HepG2 (cell line): ENCODE results near the gene SUOX. TPM values are rescaled to one million over a fixed set of nuclear protein-coding genes. Genes with fewer than 3 reads are reported as not detected.
A peak's percentile ranks its signal among the peaks of the same experiment; 100 is the strongest.

ENCODE experiments used
- CEBPB ChIP-seq: IDR thresholded peaks from 2 replicates; pipeline ENCODE4 v1.6.1; 2011; ENCODE audit warnings: low read depth, low read length, improper control_type of control experiment, borderline replicate concordance
- CEBPG ChIP-seq: IDR thresholded peaks from 2 replicates; pipeline ENCODE4 v1.6.1; 2016
- DMTF1 ChIP-seq: sonication (generic); formaldehyde crosslinking; IDR thresholded peaks from 2 replicates; pipeline ENCODE4 v1.4.0; 2020; ENCODE audit warnings: mild to moderate bottlenecking, missing genetic modification reagents
- GPBP1L1 ChIP-seq: sonication (generic); formaldehyde crosslinking; IDR thresholded peaks from 2 replicates; pipeline ENCODE4 v1.5.0; 2020; ENCODE audit warnings: mild to moderate bottlenecking, missing genetic modification reagents
- HDAC2 ChIP-seq: sonication (generic); formaldehyde crosslinking; IDR thresholded peaks from 2 replicates; pipeline ENCODE4 v1.4.0; 2020; ENCODE audit warnings: missing genetic modification reagents
- HNRNPLL ChIP-seq: fragments of 200-400 bp; formaldehyde crosslinking; IDR thresholded peaks from 2 replicates; pipeline ENCODE4 v1.6.1; 2017; ENCODE audit warnings: mild to moderate bottlenecking, low read depth, low read length; ENCODE audit not compliant: poor library complexity, severe bottlenecking
- IRX3 ChIP-seq: sonication (generic); formaldehyde crosslinking; IDR thresholded peaks from 2 replicates; pipeline ENCODE4 v1.8.1; 2023; ENCODE audit warnings: mild to moderate bottlenecking, low read depth, missing genetic modification reagents, borderline replicate concordance
- KLF15 ChIP-seq: sonication (generic); formaldehyde crosslinking; IDR thresholded peaks from 2 replicates; pipeline ENCODE4 v1.8.1; 2023; ENCODE audit warnings: borderline replicate concordance, mild to moderate bottlenecking, inconsistent platforms, missing genetic modification reagents, mixed read lengths
- KMT2B ChIP-seq: IDR thresholded peaks from 2 replicates; pipeline ENCODE4 v1.6.1; 2016; ENCODE audit warnings: missing genetic modification reagents, missing compliant biosample characterization
- LRRFIP1 ChIP-seq: sonication (generic); formaldehyde crosslinking; conservative IDR thresholded peaks from 2 replicates; pipeline ENCODE4 v1.4.0; 2020; ENCODE audit warnings: missing genetic modification reagents
- MTF2 ChIP-seq: sonication (generic); formaldehyde crosslinking; IDR thresholded peaks from 2 replicates; pipeline ENCODE4 v1.5.0; 2020; ENCODE audit warnings: missing genetic modification reagents, borderline replicate concordance
- NFATC3 ChIP-seq: sonication (generic); formaldehyde crosslinking; IDR thresholded peaks from 2 replicates; pipeline ENCODE4 v1.5.1; 2020; ENCODE audit warnings: mild to moderate bottlenecking, missing genetic modification reagents
- NFRKB ChIP-seq: fragments of 450-650 bp; IDR thresholded peaks from 2 replicates; pipeline ENCODE4 v1.6.1; 2017
- NR2F2 ChIP-seq: IDR thresholded peaks from 2 replicates; pipeline ENCODE4 v1.6.1; 2012; ENCODE audit warnings: low read depth, inconsistent platforms, borderline replicate concordance
- PREB ChIP-seq: sonication (generic); formaldehyde crosslinking; IDR thresholded peaks from 2 replicates; pipeline ENCODE4 v1.4.0; 2020; ENCODE audit warnings: missing genetic modification reagents
- RXRB ChIP-seq: IDR thresholded peaks from 2 replicates; pipeline ENCODE4 v1.6.1; 2016; ENCODE audit warnings: borderline replicate concordance, missing genetic modification reagents, missing compliant biosample characterization
- SOX13 ChIP-seq, 3 experiments: fragments of 450-650 bp in 1 of 3; sonication (generic) in 1 of 3; formaldehyde crosslinking in 1 of 3; IDR thresholded peaks in 2 of 3; conservative IDR thresholded peaks in 1 of 3; 2 replicates each; pipeline versions ENCODE4 v1.5.0 to v1.6.1; 2016 to 2020; ENCODE audit warnings: antibody characterized with exemption in 1 of 3, mild to moderate bottlenecking in 1 of 3, missing compliant biosample characterization in 1 of 3, missing genetic modification reagents in 1 of 3, moderate library complexity in 1 of 3
- ZBTB46 ChIP-seq: sonication (generic); formaldehyde crosslinking; IDR thresholded peaks from 2 replicates; pipeline ENCODE4 v1.4.0; 2020; ENCODE audit warnings: mild to moderate bottlenecking, missing genetic modification reagents, borderline replicate concordance
- ZNF160 ChIP-seq: sonication (generic); formaldehyde crosslinking; IDR thresholded peaks from 2 replicates; pipeline ENCODE4 v1.8.0; 2022; ENCODE audit warnings: mild to moderate bottlenecking, inconsistent platforms, missing genetic modification reagents
- ZNF816 ChIP-seq: sonication (generic); formaldehyde crosslinking; IDR thresholded peaks from 2 replicates; pipeline ENCODE4 v1.8.0; 2022; ENCODE audit warnings: missing genetic modification reagents, mild to moderate bottlenecking, borderline replicate concordance
- polyA plus RNA-seq, 8 experiments: library from polyadenylated mRNA; depleted of rRNA in 3 of 8; stranded (reverse) in 7 of 8; unstranded in 1 of 8; fragments of >200 nt; fragmentation: Illumina TruSeq in 4 of 8; extraction: Trizol in 4 of 8; gene quantifications; 2 replicates each; pipeline versions ENCODE4 v1.2.1 to v1.2.3, GENCODE V29; 2011 to 2016; ENCODE audit warnings: low read depth in 4 of 8, missing spikeins in 1 of 8, mixed read lengths in 1 of 8; ENCODE audit not compliant: insufficient read depth in 1 of 8
- total RNA-seq, 5 experiments: library from RNA; depleted of rRNA; stranded (reverse); fragments of >200 nt; fragmentation: Illumina TruSeq; extraction: Trizol; gene quantifications; 2 replicates each; pipeline ENCODE4 v1.2.3, GENCODE V29; 2016; ENCODE audit warnings: low read depth in 1 of 5

The SUOX gene
- total and polyA plus RNA-seq, 2 of the 13 experiments (the other 11 are each of a cell fraction or from before 2014, with no cell fraction given): 23.9 to 25.9 TPM

- TF ChIP-seq NR2F2 (no peak), CEBPG (CRISPR knock-in tag) (peak; percentile 86), MTF2 (CRISPR knock-in tag) (no peak), IRX3 (CRISPR knock-in tag) (no peak), KLF15 (CRISPR knock-in tag) (no peak), ZNF816 (CRISPR knock-in tag) (no peak), SOX13 (IDR thresholded peaks at IDR 0.05) (no peak), SOX13 (CRISPR knock-in tag; conservative IDR thresholded peaks at IDR 0.05 in 1 of 2, IDR thresholded peaks at IDR 0.05 in 1 of 2) (0 out of 4 replicates have a peak, but pooled peaks of 1 of the 2 experiments have one; percentile 8), CEBPB (peak; percentile 86; the same call in 1 of the 2 replicates), LRRFIP1 (CRISPR knock-in tag) (no peak), GPBP1L1 (no peak), ZNF160 (CRISPR knock-in tag) (no peak), KMT2B (no peak), HDAC2 (CRISPR knock-in tag) (no peak), ZBTB46 (CRISPR knock-in tag) (no peak), HNRNPLL (no peak), NFATC3 (no peak), RXRB (no peak), DMTF1 (no peak), NFRKB (no peak), PREB (CRISPR knock-in tag) (no peak)
These were observed 25.0 kb upstream of the SUOX start (continued) for GRCh38 chr12:55972042-55972441.
